ENCODE data around the gene TWSG1. TPM values are rescaled to one million over a fixed set of nuclear protein-coding genes. Genes with fewer than 3 reads are reported as not detected.
"Not testable (repeated sequence)": the region's sequence is repeated elsewhere in the genome, so short reads cannot be mapped to it uniquely, and the experiment has no call there.

The TWSG1 gene
- total and polyA plus RNA-seq, 5 donors from 2014 or later: 1.9 to 2.6 (median 2.5) TPM

DNA sequence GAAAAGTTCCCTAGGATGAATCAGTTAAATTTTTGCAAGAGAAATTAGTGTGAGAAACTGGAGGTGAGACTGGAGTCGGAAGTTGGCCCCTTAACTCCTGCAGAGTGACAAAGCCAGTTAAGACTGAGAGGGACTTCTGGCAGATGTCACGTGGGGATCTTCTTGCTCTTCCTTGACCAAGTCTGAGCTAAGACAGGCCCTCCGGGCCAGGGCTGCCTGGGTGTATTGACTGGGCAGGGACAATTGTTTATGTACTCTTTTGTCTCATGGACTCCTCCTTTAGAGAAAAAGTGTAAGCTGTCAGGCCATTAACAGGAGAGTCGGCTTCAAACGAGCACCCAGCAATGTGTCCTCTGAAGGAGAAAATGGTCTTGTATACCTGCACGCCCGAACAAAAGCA is 92.2 kb downstream of the TWSG1 start:
- ATAC-seq (ENCODE audit: low read depth in 2 of 2): no peak
- Mint-ChIP-seq H3K4me3 (no peak overlapping the region), H3K27ac (peak overlapping the region in 1 of 3 donors; percentile 37), H3K36me3 (no peaks in the 10 kb centered on the region), H3K4me1 (no peaks in the 10 kb centered on the region), H3K27me3 (peaks cover 15% of the 10 kb centered on the region), H3K9me3 (no peaks in the 10 kb centered on the region)
- Histone ChIP-seq H3K27me3 (ENCODE audit: control insufficient read depth, insufficient read depth, low read length) (no peaks in the 10 kb centered on the region), H3K9me3 (ENCODE audit: control insufficient read depth in 2 of 2, low read length in 2 of 2) (peaks cover 0 to 3% of the 10 kb centered on the region in 2 experiments), H3K4me1 (ENCODE audit: control insufficient read depth, insufficient read depth, low read length, poor library complexity, severe bottlenecking) (no peaks in the 10 kb centered on the region), H3K4me3 (ENCODE audit: low read depth, low read length) (no peak overlapping the region), H3K27ac (ENCODE audit: insufficient read depth, low read length, poor library complexity, severe bottlenecking) (no peak overlapping the region), H3K36me3 (ENCODE audit: control insufficient read depth, insufficient read depth, low read length) (no peaks in the 10 kb centered on the region)
- no peak for DNase-seq

DNA sequence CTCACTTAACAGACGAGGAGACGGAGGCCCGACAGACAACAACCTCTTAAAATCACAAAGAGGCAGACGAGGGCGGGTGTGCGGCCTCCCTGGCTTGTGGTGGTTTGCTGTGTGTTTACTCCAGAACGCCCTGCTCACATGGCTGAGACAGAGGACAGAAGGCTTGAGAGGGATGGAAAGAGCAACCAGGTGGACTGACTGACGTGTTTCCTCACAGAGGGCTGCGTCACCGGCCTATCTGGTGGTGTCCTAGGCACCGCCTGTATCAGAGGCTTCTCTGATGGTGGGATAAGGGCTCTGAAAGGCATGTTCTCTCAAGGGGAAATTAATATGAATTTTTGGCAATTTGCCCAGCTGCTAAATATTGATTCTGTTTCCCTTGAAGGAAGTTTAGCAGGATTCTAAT is 93.7 kb downstream of the TWSG1 start:
- H3K27me3 Mint-ChIP-seq: peaks cover 22% of the 10 kb centered on the region
- ATAC-seq (ENCODE audit: low read depth in 2 of 2): no peak
- Histone ChIP-seq H3K9me3 (ENCODE audit: control insufficient read depth in 2 of 2, low read length in 2 of 2) (peaks cover 0 to 3% of the 10 kb centered on the region in 2 experiments), H3K27ac (ENCODE audit: insufficient read depth, low read length, poor library complexity, severe bottlenecking) (no peak overlapping the region), H3K36me3 (ENCODE audit: control insufficient read depth, insufficient read depth, low read length) (no peaks in the 10 kb centered on the region), H3K27me3 (ENCODE audit: control insufficient read depth, insufficient read depth, low read length) (no peaks in the 10 kb centered on the region), H3K4me3 (ENCODE audit: low read depth, low read length) (no peak overlapping the region), H3K4me1 (ENCODE audit: control insufficient read depth, insufficient read depth, low read length, poor library complexity, severe bottlenecking) (no peaks in the 10 kb centered on the region)
- H3K9me3 Mint-ChIP-seq: no peaks in the 10 kb centered on the region
- peaks cover 0 to 3% (median under 1%) of the 10 kb centered on the region in 4 donors for H3K4me1 Mint-ChIP-seq
- H3K4me3 Mint-ChIP-seq: no peak overlapping the region
- H3K36me3 Mint-ChIP-seq: no peaks in the 10 kb centered on the region
- peak overlapping the region in 1 of 3 donors; percentile 9 for H3K27ac Mint-ChIP-seq
- no peak for DNase-seq

DNA sequence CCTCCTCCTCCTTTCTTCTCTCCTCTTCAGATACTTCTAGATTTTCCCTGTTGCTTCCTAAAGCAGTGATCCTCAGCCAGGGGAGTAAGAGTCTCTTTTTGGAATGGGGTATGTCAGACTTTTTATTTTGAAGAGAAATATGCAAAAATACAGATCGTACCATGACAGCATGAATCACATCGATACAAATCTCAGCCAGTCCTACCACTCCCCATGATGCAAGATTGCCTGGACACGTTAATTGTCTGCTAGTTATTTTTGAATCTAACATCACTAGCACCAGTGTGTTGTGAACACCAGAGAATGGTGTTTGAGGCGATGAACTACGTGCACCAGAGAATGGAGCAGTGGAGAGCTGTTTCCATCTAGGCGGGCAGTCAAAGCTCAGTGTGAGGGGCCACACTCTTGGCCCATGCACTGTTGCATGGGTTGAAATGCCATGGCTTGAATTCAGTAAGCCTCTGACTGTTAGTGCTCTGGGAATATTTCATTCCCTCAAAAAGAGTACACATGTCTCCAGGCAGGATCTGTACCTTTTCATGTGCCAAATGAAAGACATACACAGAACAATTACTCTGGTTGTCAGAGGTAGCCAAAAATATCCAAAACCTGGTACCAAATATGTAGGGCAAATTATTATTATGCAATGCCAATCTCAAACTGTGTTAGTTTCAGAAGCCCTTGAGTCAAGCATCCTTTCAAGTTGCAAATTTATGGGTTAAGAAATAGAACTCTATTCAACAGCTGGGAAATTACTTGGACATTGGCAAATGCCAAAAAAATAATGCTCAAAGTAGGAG is 94.5 kb downstream of the TWSG1 start:
- no peak for ATAC-seq (ENCODE audit: low read depth in 2 of 2)
- peaks cover 28% of the 10 kb centered on the region for H3K27me3 Mint-ChIP-seq
- DNase-seq: no peak
- no peak overlapping the region for H3K4me3 Mint-ChIP-seq
- peaks cover 0 to 8% (median 4%) of the 10 kb centered on the region in 4 donors for H3K4me1 Mint-ChIP-seq
- H3K36me3 ChIP-seq (ENCODE audit: control insufficient read depth, insufficient read depth, low read length): no peaks in the 10 kb centered on the region
- no peaks in the 10 kb centered on the region for H3K4me1 ChIP-seq (ENCODE audit: control insufficient read depth, insufficient read depth, low read length, poor library complexity, severe bottlenecking)
- H3K36me3 Mint-ChIP-seq: no peaks in the 10 kb centered on the region
- H3K27ac ChIP-seq (ENCODE audit: insufficient read depth, low read length, poor library complexity, severe bottlenecking): no peak overlapping the region
- no peaks in the 10 kb centered on the region for H3K27me3 ChIP-seq (ENCODE audit: control insufficient read depth, insufficient read depth, low read length)
- no peak overlapping the region for H3K4me3 ChIP-seq (ENCODE audit: low read depth, low read length)
- H3K9me3 Mint-ChIP-seq: no peaks in the 10 kb centered on the region
- peaks cover 0 to under 1% of the 10 kb centered on the region in 2 experiments for H3K9me3 ChIP-seq (ENCODE audit: control insufficient read depth in 2 of 2, low read length in 2 of 2)
- no peak overlapping the region for H3K27ac Mint-ChIP-seq

DNA sequence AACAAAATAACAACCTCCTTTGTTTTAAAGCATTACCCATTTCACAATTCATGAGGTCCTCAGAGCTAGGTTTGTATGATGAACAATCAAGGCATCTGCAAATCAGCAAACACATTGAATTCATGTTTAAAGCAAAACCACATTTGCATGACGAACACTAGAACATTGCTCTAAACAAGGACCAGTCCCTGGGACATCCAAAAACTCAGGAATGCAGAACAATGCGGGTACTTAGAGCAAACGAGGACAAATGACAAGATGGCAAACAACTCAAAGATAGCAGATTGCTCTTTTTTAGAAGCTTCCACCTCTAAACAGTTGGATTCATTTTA is 95.1 kb downstream of the TWSG1 start:
- H3K27ac ChIP-seq (ENCODE audit: insufficient read depth, low read length, poor library complexity, severe bottlenecking): no peak overlapping the region
- H3K4me3 ChIP-seq (ENCODE audit: low read depth, low read length): no peak overlapping the region
- no peaks in the 10 kb centered on the region for H3K4me1 ChIP-seq (ENCODE audit: control insufficient read depth, insufficient read depth, low read length, poor library complexity, severe bottlenecking)
- H3K36me3 Mint-ChIP-seq: no peaks in the 10 kb centered on the region
- no peaks in the 10 kb centered on the region for H3K9me3 ChIP-seq (ENCODE audit: control insufficient read depth in 2 of 2, low read length in 2 of 2)
- H3K36me3 ChIP-seq (ENCODE audit: control insufficient read depth, insufficient read depth, low read length): no peaks in the 10 kb centered on the region
- H3K27ac Mint-ChIP-seq: no peak overlapping the region
- DNase-seq: no peak
- no peaks in the 10 kb centered on the region for H3K27me3 ChIP-seq (ENCODE audit: control insufficient read depth, insufficient read depth, low read length)
- ATAC-seq (ENCODE audit: low read depth in 2 of 2): no peak
- peaks cover 32% of the 10 kb centered on the region for H3K27me3 Mint-ChIP-seq
- no peak overlapping the region for H3K4me3 Mint-ChIP-seq
- no peaks in the 10 kb centered on the region for H3K9me3 Mint-ChIP-seq
- peaks cover 0 to 8% (median 4%) of the 10 kb centered on the region in 4 donors for H3K4me1 Mint-ChIP-seq

DNA sequence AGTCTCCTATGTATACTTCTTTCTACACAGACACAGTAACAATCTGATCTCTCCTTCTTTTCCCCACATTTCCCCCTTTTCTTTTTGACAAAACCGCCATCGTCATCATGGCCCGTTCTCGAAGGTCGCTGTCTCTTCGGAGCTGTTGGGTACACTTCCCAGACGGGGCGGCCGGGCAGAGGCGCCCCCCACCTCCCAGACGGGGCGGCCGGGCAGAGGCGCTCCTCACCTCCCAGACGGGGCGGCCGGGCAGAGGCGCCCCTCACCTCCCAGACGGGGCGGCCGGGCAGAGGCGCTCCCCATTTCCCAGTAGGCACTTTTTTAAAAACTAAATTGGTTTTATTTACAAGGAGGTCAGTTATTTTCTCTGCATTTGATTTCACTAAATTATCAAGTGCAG is 95.7 kb downstream of the TWSG1 start:
- H3K27ac Mint-ChIP-seq; DNase-seq; H3K4me3 Mint-ChIP-seq; H3K27ac ChIP-seq (ENCODE audit: insufficient read depth, low read length, poor library complexity, severe bottlenecking); H3K27me3 ChIP-seq (ENCODE audit: control insufficient read depth, insufficient read depth, low read length); H3K36me3 ChIP-seq (ENCODE audit: control insufficient read depth, insufficient read depth, low read length); H3K9me3 Mint-ChIP-seq; H3K9me3 ChIP-seq (ENCODE audit: control insufficient read depth in 2 of 2, low read length in 2 of 2); H3K4me1 ChIP-seq (ENCODE audit: control insufficient read depth, insufficient read depth, low read length, poor library complexity, severe bottlenecking); ATAC-seq (ENCODE audit: low read depth in 2 of 2); H3K36me3 Mint-ChIP-seq; H3K4me1 Mint-ChIP-seq; H3K4me3 ChIP-seq (ENCODE audit: low read depth, low read length): not testable (repeated sequence)
- H3K27me3 Mint-ChIP-seq: peaks cover 35% of the 10 kb centered on the region

DNA sequence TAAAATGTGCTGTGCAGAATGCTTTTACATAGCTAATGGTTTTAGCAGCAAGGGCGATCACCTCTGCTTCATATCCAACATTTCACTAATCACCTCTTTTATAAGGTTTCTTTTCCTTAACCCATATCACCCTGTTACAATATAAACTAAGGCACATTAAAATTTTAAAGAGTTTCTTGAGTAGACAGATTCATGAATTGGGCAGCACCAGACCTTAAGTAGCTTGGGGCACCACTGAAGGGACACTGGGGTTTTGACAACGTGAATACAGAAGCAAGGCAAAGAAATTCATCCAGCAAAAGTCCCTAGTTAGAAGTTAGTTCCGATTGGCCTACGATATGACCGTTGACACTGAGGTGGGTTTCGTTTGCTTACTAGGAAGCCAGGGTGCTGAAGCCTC is 96.7 kb downstream of the TWSG1 start:
- no peak overlapping the region for H3K27ac Mint-ChIP-seq
- H3K36me3 Mint-ChIP-seq: no peaks in the 10 kb centered on the region
- H3K9me3 Mint-ChIP-seq: no peaks in the 10 kb centered on the region

DNA sequence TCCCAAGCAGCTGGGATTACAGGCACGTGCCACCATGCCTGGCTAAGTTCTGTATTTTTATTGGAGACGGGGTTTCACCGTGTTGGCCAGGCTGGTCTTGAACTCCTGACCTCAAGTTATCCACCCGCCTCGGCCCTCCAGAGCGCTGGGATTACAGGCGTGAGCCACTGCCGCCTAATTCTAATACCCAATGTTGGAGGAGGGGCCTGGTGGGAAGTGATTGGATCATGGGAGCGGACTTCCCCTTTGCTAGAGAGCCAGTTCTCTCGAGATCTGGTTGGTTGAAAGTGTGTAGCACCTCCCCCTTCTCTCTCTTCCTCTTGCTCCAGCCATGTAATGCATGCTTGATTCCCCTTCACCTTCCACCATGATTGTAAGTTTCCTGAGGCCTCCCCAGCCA is 98.5 kb downstream of the TWSG1 start:
- not testable (repeated sequence) for H3K36me3 Mint-ChIP-seq; H3K4me1 Mint-ChIP-seq; DNase-seq; H3K9me3 ChIP-seq (ENCODE audit: control insufficient read depth in 2 of 2, low read length in 2 of 2); ATAC-seq (ENCODE audit: low read depth in 2 of 2); H3K4me1 ChIP-seq (ENCODE audit: control insufficient read depth, insufficient read depth, low read length, poor library complexity, severe bottlenecking); H3K36me3 ChIP-seq (ENCODE audit: control insufficient read depth, insufficient read depth, low read length); H3K27ac Mint-ChIP-seq; H3K4me3 ChIP-seq (ENCODE audit: low read depth, low read length); H3K4me3 Mint-ChIP-seq; H3K27ac ChIP-seq (ENCODE audit: insufficient read depth, low read length, poor library complexity, severe bottlenecking); H3K27me3 ChIP-seq (ENCODE audit: control insufficient read depth, insufficient read depth, low read length); H3K9me3 Mint-ChIP-seq
- H3K27me3 Mint-ChIP-seq: peaks cover 38% of the 10 kb centered on the region

More for the DNA sequence above, 96.7 kb downstream of the TWSG1 start:
- DNase-seq (no peak), ATAC-seq (ENCODE audit: low read depth in 2 of 2) (no peak)
- no peak overlapping the region for H3K27ac ChIP-seq (ENCODE audit: insufficient read depth, low read length, poor library complexity, severe bottlenecking)
- no peaks in the 10 kb centered on the region for H3K9me3 ChIP-seq (ENCODE audit: control insufficient read depth in 2 of 2, low read length in 2 of 2)
- H3K4me1 ChIP-seq (ENCODE audit: control insufficient read depth, insufficient read depth, low read length, poor library complexity, severe bottlenecking): no peaks in the 10 kb centered on the region
- H3K27me3 Mint-ChIP-seq: peaks cover 42% of the 10 kb centered on the region
- H3K27me3 ChIP-seq (ENCODE audit: control insufficient read depth, insufficient read depth, low read length): no peaks in the 10 kb centered on the region
- H3K4me3 ChIP-seq (ENCODE audit: low read depth, low read length): no peak overlapping the region
- no peak overlapping the region for H3K4me3 Mint-ChIP-seq
- peaks cover 0 to 8% (median 4%) of the 10 kb centered on the region in 4 donors for H3K4me1 Mint-ChIP-seq
- no peaks in the 10 kb centered on the region for H3K36me3 ChIP-seq (ENCODE audit: control insufficient read depth, insufficient read depth, low read length)

DNA sequence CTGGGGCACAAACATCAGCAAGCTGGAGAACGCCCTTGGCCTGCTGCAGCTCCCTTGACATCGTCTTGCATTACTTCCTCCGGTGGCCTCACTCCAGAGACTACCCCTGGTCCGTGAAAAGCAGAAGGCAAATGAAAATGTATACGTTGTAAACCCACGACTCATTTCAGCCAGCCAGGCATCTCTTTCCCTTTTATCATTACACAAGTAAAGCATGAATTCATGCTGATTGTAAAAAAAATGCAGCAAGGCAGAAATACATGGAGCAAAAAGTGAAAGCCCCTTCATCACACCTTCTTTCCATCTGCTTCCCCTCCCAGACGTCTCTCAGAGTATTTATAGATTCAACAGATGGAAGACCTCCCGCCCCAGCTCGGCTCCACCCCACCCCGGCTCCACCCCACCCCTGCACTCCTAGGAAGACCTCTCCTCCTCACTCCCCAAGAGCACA is 99.1 kb downstream of the TWSG1 start:
- Mint-ChIP-seq H3K27me3 (peaks cover 35% of the 10 kb centered on the region), H3K9me3 (no peaks in the 10 kb centered on the region), H3K4me1 (peaks cover 0 to 8% (median 4%) of the 10 kb centered on the region in 4 donors), H3K4me3 (peak overlapping the region in 1 of 4 donors; percentile 44), H3K36me3 (no peaks in the 10 kb centered on the region), H3K27ac (no peak overlapping the region)
- Histone ChIP-seq H3K36me3 (ENCODE audit: control insufficient read depth, insufficient read depth, low read length) (no peaks in the 10 kb centered on the region), H3K9me3 (ENCODE audit: control insufficient read depth in 2 of 2, low read length in 2 of 2) (no peaks in the 10 kb centered on the region), H3K4me3 (ENCODE audit: low read depth, low read length) (no peak overlapping the region), H3K4me1 (ENCODE audit: control insufficient read depth, insufficient read depth, low read length, poor library complexity, severe bottlenecking) (no peaks in the 10 kb centered on the region), H3K27ac (ENCODE audit: insufficient read depth, low read length, poor library complexity, severe bottlenecking) (no peak overlapping the region), H3K27me3 (ENCODE audit: control insufficient read depth, insufficient read depth, low read length) (peaks cover 2% of the 10 kb centered on the region)
- no peak for ATAC-seq (ENCODE audit: low read depth in 2 of 2)
- no peak for DNase-seq

Data from CD4-positive, CD25-positive, alpha-beta regulatory T cell (primary cell).